Measurements from ENCODE around the gene UBAC2.
A peak's percentile ranks its signal among the peaks of the same experiment; 100 is the strongest.
"Not testable (repeated sequence)": the region's sequence is repeated elsewhere in the genome, so short reads cannot be mapped to it uniquely, and the experiment has no call there.

Gene UBAC2

GRCh38 chr13:99215184-99215830, 14.7 kb downstream of the UBAC2 start:
- DNase-seq: no peak

- no peak for DNase-seq
Measured at GRCh38 chr13:99217461-99218110, 16.9 kb downstream of the UBAC2 start.

GRCh38 chr13:99218126-99218525, 17.5 kb downstream of the UBAC2 start:
- DNase-seq: no peak

GRCh38 chr13:99218545-99218944, 17.9 kb downstream of the UBAC2 start:
- peak; percentile 50 for DNase-seq

- DNase-seq: no peak
Measured at GRCh38 chr13:99218969-99219368, 18.3 kb downstream of the UBAC2 start.

GRCh38 chr13:99220199-99220935, 19.7 kb downstream of the UBAC2 start:
- DNase-seq: no peak

GRCh38 chr13:99221567-99222239, 21.0 kb downstream of the UBAC2 start:
- DNase-seq: no peak

GRCh38 chr13:99223587-99223986, 22.9 kb downstream of the UBAC2 start:
- DNase-seq: no peak

- no peak for DNase-seq
Measured at GRCh38 chr13:99224021-99224420, 23.4 kb downstream of the UBAC2 start.

GRCh38 chr13:99225078-99225477, 24.4 kb downstream of the UBAC2 start:
- no peak for DNase-seq

- DNase-seq: no peak
Measured at GRCh38 chr13:99226513-99226912, 25.9 kb downstream of the UBAC2 start.

GRCh38 chr13:99227331-99227900, 26.8 kb downstream of the UBAC2 start:
- DNase-seq: no peak

GRCh38 chr13:99227909-99228688, 27.4 kb downstream of the UBAC2 start:
- no peak for DNase-seq

- DNase-seq: no peak
Measured at GRCh38 chr13:99228737-99229691, 28.4 kb downstream of the UBAC2 start.

GRCh38 chr13:99230588-99230987, 29.9 kb downstream of the UBAC2 start:
- DNase-seq: not testable (repeated sequence)

GRCh38 chr13:99230991-99231390, 30.3 kb downstream of the UBAC2 start:
- no peak for DNase-seq

- DNase-seq: no peak
Measured at GRCh38 chr13:99231721-99232120, 31.1 kb downstream of the UBAC2 start.

- no peak for DNase-seq
Measured at GRCh38 chr13:99237981-99238662, 37.5 kb downstream of the UBAC2 start.

GRCh38 chr13:99246100-99246499, 45.4 kb downstream of the UBAC2 start:
- no peak for DNase-seq

- not testable (repeated sequence) for DNase-seq
Measured at GRCh38 chr13:99249178-99249577, 48.5 kb downstream of the UBAC2 start.

Measured in femur (tissue), 1 donor.